Activated CD8-positive, alpha-beta memory T cell treated with anti-CD3 and anti-CD28 coated beads for 36 hours (primary cell): ENCODE results near the gene NOS1AP. TPM values are rescaled to one million over a fixed set of nuclear protein-coding genes. Genes with fewer than 3 reads are reported as not detected.

Source experiments
- CTCF ChIA-PET: fragments of 350-600 bp; sonication (Branson Sonifier 250); formaldehyde crosslinking; loops from one replicate; lab custom pipeline; 2021; ENCODE audit warnings: antibody characterized with exemption; lab: Charles Lee
- POLR2A ChIA-PET: fragments of 350-600 bp; sonication (Branson Sonifier 250); formaldehyde crosslinking; loops from one replicate; lab custom pipeline; 2021; ENCODE audit warnings: antibody characterized with exemption; lab: Charles Lee
- total RNA-seq, 2 experiments: library from RNA; stranded (reverse); gene quantifications; one replicate each; pipeline ENCODE4 v1.2.3, GENCODE V29; 2021

The NOS1AP gene
- total RNA-seq, 2 experiments from 2014 or later = 0.04 to 0.13 TPM

GRCh38 chr1:162130308-162130707 lies 60.8 kb downstream of the NOS1AP start:
- ChIA-PET CTCF (no interaction called here), POLR2A (no interaction called here)

- CTCF ChIA-PET = no interaction called here
- POLR2A ChIA-PET = no interaction called here
These were observed 62.2 kb downstream of the NOS1AP start for GRCh38 chr1:162131400-162132321.

DNA sequence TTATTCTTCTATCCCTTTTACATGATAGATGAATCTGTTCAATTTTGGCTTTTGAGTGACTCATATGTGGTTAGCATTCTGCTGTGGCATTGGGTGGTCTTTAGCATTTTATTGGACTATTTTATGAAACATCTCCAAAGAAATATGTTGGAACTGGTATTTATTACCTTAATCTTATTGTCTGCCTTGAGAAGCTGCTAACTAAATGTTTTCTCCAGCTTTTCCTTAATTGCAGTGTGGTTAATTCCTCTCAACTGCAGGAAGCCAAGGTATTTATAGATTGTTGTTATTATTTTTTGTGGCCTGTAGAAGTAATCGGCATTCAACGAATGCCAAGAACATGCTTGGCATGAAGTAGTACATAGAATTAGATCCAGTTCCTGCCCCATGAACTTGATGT lies 64.1 kb downstream of the NOS1AP start:
- ChIA-PET POLR2A (no interaction called here), CTCF (no interaction called here)

- POLR2A ChIA-PET = no interaction called here
- CTCF ChIA-PET = no interaction called here
These were observed 65.2 kb downstream of the NOS1AP start for GRCh38 chr1:162134646-162135045.

GRCh38 chr1:162135271-162135775 lies 65.8 kb downstream of the NOS1AP start:
- POLR2A ChIA-PET = no interaction called here
- CTCF ChIA-PET = no interaction called here

DNA sequence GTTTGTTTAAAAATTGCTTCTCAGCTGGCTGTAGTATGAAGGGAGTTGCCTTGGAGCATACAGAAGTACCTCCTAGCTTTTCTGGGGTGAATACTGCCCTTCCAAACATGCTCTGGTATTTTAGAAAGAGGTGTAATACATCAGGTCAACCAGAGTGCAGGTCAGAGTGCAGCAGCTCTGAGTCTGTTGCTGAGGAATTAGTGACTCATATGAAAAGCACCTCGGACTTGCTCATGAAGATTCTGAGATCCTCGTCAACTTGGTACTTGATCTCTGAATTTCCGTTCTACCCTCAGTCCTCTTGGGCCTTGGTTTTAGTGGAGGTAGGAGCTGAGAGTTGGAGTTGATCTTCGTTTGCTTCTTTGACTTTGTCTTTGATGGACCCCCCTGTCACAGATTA lies 67.3 kb downstream of the NOS1AP start:
- ChIA-PET POLR2A (no interaction called here), CTCF (no interaction called here)

GRCh38 chr1:162137179-162137960 lies 67.9 kb downstream of the NOS1AP start:
- CTCF ChIA-PET = no interaction called here
- POLR2A ChIA-PET = no interaction called here

- ChIA-PET CTCF (no interaction called here), POLR2A (no interaction called here)
These were observed 68.6 kb downstream of the NOS1AP start for GRCh38 chr1:162138112-162138511.

GRCh38 chr1:162138599-162139181 lies 69.2 kb downstream of the NOS1AP start:
- CTCF ChIA-PET = no interaction called here
- POLR2A ChIA-PET = no interaction called here

DNA sequence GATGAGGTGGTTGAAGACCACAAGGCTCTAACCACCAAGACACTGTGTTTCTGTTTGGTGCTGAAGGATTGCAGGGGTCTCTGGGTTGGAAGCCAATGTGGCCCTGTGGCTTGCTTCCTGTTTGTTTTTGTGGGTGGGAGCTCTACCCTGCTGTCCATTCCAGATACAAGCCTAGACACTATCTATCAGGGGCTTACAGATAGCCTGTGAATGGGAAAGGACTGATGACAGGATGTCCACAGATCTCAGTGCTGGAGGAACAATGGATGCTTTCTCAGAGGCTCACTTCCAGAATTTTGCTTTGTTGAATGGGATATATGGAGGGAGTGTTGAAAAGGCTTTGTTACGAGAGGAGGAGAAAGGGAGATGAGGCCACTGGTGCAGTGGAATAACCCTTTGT lies 69.7 kb downstream of the NOS1AP start:
- ChIA-PET CTCF (no interaction called here), POLR2A (no interaction called here)

DNA sequence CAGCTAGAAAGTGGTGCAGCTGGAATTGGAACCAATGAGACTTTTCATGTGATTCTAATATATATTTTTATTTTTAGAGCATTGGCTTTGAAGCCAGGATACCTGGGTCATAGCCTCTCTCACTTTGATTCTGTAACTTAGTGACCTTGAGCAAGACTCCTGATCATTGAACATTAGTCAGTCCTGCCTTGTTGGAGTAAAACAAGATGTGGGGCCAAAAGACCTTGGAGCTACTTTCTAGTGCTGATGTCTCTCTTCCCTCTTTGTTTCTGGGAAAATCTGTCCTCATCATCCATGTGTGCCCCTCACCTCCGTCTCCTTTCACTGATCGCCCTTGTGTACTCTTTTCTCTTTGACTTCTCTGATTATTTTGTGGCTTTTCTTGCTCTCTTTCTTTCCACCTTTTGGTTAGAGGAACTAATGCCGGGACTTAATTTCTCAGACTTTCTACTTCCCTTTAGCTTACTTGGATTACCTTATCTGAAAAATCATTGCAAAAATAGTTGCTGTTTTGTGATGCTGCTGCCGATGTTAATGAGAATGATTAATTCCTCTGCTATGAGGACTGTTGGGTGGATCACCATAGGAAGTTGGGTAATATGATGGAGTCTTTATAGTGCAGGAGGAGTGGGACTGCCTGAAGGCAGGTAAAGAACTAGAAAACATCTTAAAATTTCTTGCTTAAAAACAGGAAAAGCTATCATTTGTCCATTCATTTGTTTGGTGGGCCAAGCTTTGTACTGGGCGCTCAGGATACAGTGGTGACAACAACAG lies 72.0 kb downstream of the NOS1AP start:
- CTCF ChIA-PET = no interaction called here
- POLR2A ChIA-PET = no interaction called here

DNA sequence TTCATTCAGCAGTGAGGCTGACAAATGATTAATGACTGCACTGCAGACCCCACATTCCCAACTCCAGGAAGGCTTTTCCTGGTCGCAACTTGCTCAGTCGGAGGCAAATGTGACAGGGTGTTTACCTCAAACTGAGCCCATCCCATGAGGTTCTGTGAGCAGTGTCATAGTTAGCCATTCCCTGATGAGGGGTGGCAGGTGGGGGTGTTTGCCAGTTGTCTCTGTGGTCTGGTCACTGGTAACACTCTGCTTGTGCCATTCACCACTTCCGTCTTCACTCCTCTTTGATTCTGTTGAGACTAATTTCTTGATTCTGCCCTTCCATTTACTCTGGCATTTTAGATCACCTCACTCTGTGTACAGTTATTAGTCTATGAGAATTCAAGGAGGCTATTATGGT lies 73.5 kb downstream of the NOS1AP start:
- ChIA-PET POLR2A (no interaction called here), CTCF (no interaction called here)

GRCh38 chr1:162144268-162144667 lies 74.8 kb downstream of the NOS1AP start:
- ChIA-PET CTCF (no interaction called here), POLR2A (no interaction called here)

GRCh38 chr1:162144853-162145252 lies 75.4 kb downstream of the NOS1AP start:
- ChIA-PET POLR2A (no interaction called here), CTCF (no interaction called here)

DNA sequence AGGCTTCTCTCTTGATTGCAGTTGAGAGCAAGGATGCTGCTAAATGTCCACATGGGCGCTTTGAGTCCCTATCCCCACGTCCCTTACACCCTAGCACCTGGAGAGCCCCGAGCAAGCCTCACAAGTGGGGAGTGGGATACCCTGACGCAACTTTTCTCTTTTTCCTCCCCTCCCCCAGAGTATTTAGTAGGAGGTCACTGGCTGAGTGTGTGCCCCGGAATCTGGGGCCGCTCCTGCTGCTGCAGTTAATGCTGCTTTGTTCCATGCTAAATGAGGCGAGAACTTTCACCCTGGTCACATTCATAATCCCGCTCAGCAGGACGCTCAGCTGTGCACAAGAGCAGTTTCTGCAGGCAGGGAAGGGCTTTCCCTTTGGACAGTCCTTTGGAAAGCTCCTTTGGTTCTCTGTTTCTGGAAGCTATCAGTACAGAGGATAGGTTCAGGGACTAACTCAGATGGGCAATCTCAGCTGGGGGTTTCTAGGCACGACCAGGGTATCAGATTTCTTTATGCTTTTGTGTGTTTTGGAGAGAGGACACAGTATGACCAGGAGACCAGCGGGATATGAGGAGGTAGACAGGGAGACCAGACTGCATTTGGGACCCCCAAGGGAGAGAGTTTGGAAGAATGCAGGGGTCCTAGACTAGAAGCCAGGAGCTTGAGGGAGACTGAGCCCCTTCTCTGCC lies 75.9 kb downstream of the NOS1AP start:
- CTCF ChIA-PET = no interaction called here
- POLR2A ChIA-PET = no interaction called here

- CTCF ChIA-PET = no interaction called here
- POLR2A ChIA-PET = no interaction called here
These were observed 76.6 kb downstream of the NOS1AP start for GRCh38 chr1:162145966-162146696.

DNA sequence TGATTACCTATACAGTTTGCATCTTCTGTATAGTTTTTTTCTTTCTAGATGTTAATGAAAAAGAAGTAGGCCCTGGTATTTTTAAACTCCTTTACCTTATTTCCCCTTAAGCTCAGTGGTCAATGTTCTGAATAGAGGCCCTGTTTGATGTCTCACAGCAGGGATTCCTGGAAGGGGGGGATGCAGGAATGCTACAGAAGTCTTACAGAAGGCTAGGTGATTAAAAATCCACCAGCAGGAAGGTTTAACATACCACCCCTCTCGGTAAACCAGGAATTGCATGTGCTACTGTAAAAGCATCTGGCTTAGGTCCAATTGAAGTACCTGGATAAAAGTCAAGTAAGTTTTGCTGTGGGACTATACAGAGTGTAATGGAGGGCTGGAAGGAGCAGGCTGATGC lies 78.3 kb downstream of the NOS1AP start:
- POLR2A ChIA-PET = no interaction called here

DNA sequence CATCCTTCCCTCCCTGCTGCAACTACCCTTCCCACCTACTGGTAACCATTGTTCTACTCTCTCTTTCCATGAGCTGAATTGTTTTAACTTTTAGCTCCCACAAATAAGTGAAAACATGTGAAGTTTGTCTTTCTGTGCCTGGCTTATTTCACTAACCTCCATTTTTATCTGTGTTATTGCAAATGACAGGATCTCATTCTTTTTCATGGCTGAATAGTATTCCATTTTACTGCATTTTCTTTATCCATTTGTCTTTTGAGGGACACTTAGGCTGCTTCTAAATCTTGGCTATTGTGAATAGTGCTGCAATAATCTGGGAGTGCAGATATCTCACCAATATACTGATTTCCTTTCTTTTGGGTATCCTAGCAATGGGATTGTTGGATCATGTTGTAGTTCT lies 80.6 kb downstream of the NOS1AP start:
- POLR2A ChIA-PET = no interaction called here
- CTCF ChIA-PET = no interaction called here

More for the DNA sequence above, 78.3 kb downstream of the NOS1AP start:
- CTCF ChIA-PET = no interaction called here
